H9 (cell line): ENCODE data around the gene SRGAP3. TPM values are rescaled to one million over a fixed set of nuclear protein-coding genes. Genes with fewer than 3 reads are reported as not detected.

Experiments
- DNase-seq: peaks from one replicate; pipeline ENCODE4 v3.0.0-alpha.2; 2017
- H2AFZ ChIP-seq: one replicate; pipeline ENCODE4 v1.6.1; 2013; ENCODE audit warnings: mild to moderate bottlenecking, low read length, control low read depth, moderate library complexity
- H2AK5ac ChIP-seq: 2 replicates; pipeline ENCODE4 v1.6.1; 2013; ENCODE audit warnings: low read length, control low read depth, mixed read lengths; ENCODE audit not compliant: insufficient read length
- H2BK120ac ChIP-seq: one replicate; pipeline ENCODE4 v1.6.1; 2013; ENCODE audit warnings: low read depth, mild to moderate bottlenecking, low read length, control low read depth, inconsistent platforms; ENCODE audit not compliant: poor library complexity, severe bottlenecking
- H2BK12ac ChIP-seq: 2 replicates; pipeline ENCODE4 v1.6.1; 2013; ENCODE audit warnings: low read length, control low read depth, mixed read lengths, low read depth; ENCODE audit not compliant: insufficient read length
- H2BK15ac ChIP-seq: 2 replicates; pipeline ENCODE4 v1.6.1; 2013; ENCODE audit warnings: low read depth, low read length, control low read depth
- H2BK20ac ChIP-seq: one replicate; pipeline ENCODE4 v1.6.1; 2013; ENCODE audit warnings: low read depth, mild to moderate bottlenecking, low read length, control low read depth, inconsistent platforms; ENCODE audit not compliant: poor library complexity, severe bottlenecking
- H2BK5ac ChIP-seq: 2 replicates; pipeline ENCODE4 v1.6.1; 2013; ENCODE audit warnings: low read length, control low read depth, mixed read lengths; ENCODE audit not compliant: insufficient read length
- H3K14ac ChIP-seq: 2 replicates; pipeline ENCODE4 v1.6.1; 2013; ENCODE audit warnings: low read length, control low read depth; ENCODE audit not compliant: insufficient read depth
- H3K18ac ChIP-seq: 2 replicates; pipeline ENCODE4 v1.6.1; 2013; ENCODE audit warnings: low read depth, mild to moderate bottlenecking, mixed read lengths, low read length, control low read depth; ENCODE audit not compliant: insufficient read length
- H3K23ac ChIP-seq: 2 replicates; pipeline ENCODE4 v1.6.1; 2013; ENCODE audit warnings: low read length, control low read depth, mixed read lengths, low read depth; ENCODE audit not compliant: insufficient read length
- H3K23me2 ChIP-seq: 2 replicates; pipeline ENCODE4 v1.6.1; 2013; ENCODE audit warnings: low read depth, mild to moderate bottlenecking, mixed read lengths, low read length, control low read depth; ENCODE audit not compliant: insufficient read length, poor library complexity, severe bottlenecking
- H3K27ac ChIP-seq: 2 replicates; pipeline ENCODE4 v1.5.1; 2013; ENCODE audit warnings: low read length, control low read depth, mixed read lengths, low read depth; ENCODE audit not compliant: insufficient read length
- H3K27me3 ChIP-seq: 2 replicates; pipeline ENCODE4 v1.6.1; 2013; ENCODE audit warnings: low read length, control low read depth, inconsistent platforms; ENCODE audit not compliant: insufficient read depth
- H3K4ac ChIP-seq: 2 replicates; pipeline ENCODE4 v1.6.1; 2013; ENCODE audit warnings: low read depth, mild to moderate bottlenecking, control low read depth, inconsistent platforms, low read length, moderate library complexity
- H3K4me1 ChIP-seq: 2 replicates; pipeline ENCODE4 v1.6.1; 2013; ENCODE audit warnings: low read length, control low read depth, inconsistent platforms; ENCODE audit not compliant: insufficient read depth
- H3K4me2 ChIP-seq: 2 replicates; pipeline ENCODE4 v1.6.1; 2013; ENCODE audit warnings: low read length, control low read depth, mixed read lengths; ENCODE audit not compliant: insufficient read length, insufficient read depth
- H3K56ac ChIP-seq: 2 replicates; pipeline ENCODE4 v1.6.1; 2013; ENCODE audit warnings: low read depth, mild to moderate bottlenecking, mixed read lengths, low read length, control low read depth; ENCODE audit not compliant: insufficient read length
- H3K79me1 ChIP-seq: 2 replicates; pipeline ENCODE4 v1.6.1; 2013; ENCODE audit warnings: low read depth, mild to moderate bottlenecking, moderate library complexity, low read length, control low read depth, inconsistent platforms; ENCODE audit not compliant: insufficient read depth, poor library complexity, severe bottlenecking
- H3K79me2 ChIP-seq: 2 replicates; pipeline ENCODE4 v1.6.1; 2013; ENCODE audit warnings: low read length, control low read depth, inconsistent platforms; ENCODE audit not compliant: insufficient read depth
- H3K9ac ChIP-seq: 2 replicates; pipeline ENCODE4 v1.6.1; 2013; ENCODE audit warnings: low read length, control low read depth, mixed read lengths; ENCODE audit not compliant: insufficient read length; ENCODE audit errors: extremely low read depth
- H3K9me3 ChIP-seq: one replicate; pipeline ENCODE4 v1.6.1; 2013; ENCODE audit warnings: low read depth, low read length, inconsistent platforms; ENCODE audit not compliant: control insufficient read depth
- H3T11ph ChIP-seq: one replicate; pipeline ENCODE4 v1.6.1; 2013; ENCODE audit warnings: mild to moderate bottlenecking, low read length, control low read depth, inconsistent platforms
- H4K20me1 ChIP-seq: one replicate; pipeline ENCODE4 v1.6.1; 2013; ENCODE audit not compliant: control insufficient read depth, insufficient read length, insufficient read depth
- H4K5ac ChIP-seq: 2 replicates; pipeline ENCODE4 v1.6.1; 2013; ENCODE audit warnings: low read depth, mild to moderate bottlenecking, mixed read lengths, low read length, control low read depth; ENCODE audit not compliant: insufficient read length
- H4K8ac ChIP-seq: replicated peaks from 2 replicates; pipeline ENCODE4 v1.6.1; 2013; ENCODE audit warnings: low read length, control low read depth, mixed read lengths, low read depth; ENCODE audit not compliant: insufficient read length
- H4K91ac ChIP-seq: 2 replicates; pipeline ENCODE4 v1.6.1; 2013; ENCODE audit warnings: low read depth, mild to moderate bottlenecking, moderate library complexity, mixed read lengths, low read length, control low read depth; ENCODE audit not compliant: insufficient read length
- H3K27ac Mint-ChIP-seq, 3 experiments: 2 replicates in 2 of 3; 3 replicates in 1 of 3; pipeline ENCODE4 v1.8.0; 2020 to 2021; ENCODE audit warnings: mixed read lengths in 3 of 3, mild to moderate bottlenecking in 1 of 3, moderate library complexity in 1 of 3
- H3K27me3 Mint-ChIP-seq: 2 replicates; pipeline ENCODE4 v1.8.0; 2021; ENCODE audit warnings: low read depth, mild to moderate bottlenecking, moderate library complexity, mixed read lengths
- H3K36me3 Mint-ChIP-seq, 3 experiments: 2 replicates in 2 of 3; 3 replicates in 1 of 3; pipeline ENCODE4 v1.8.0; 2020 to 2021; ENCODE audit warnings: low read depth in 3 of 3, mixed read lengths in 3 of 3; ENCODE audit not compliant: insufficient read depth in 1 of 3
- H3K4me1 Mint-ChIP-seq, 2 experiments: 2 replicates each; pipeline ENCODE4 v1.8.0; 2020; ENCODE audit warnings: mixed read lengths in 2 of 2
- H3K4me3 Mint-ChIP-seq, 2 experiments: 2 replicates in 1 of 2; 3 replicates in 1 of 2; pipeline ENCODE4 v1.8.0; 2020 to 2021; ENCODE audit warnings: mild to moderate bottlenecking in 2 of 2, mixed read lengths in 2 of 2, moderate library complexity in 1 of 2
- H3K9me3 Mint-ChIP-seq, 2 experiments: 2 replicates in 1 of 2; 3 replicates in 1 of 2; pipeline ENCODE4 v1.8.0; 2020; ENCODE audit warnings: mild to moderate bottlenecking in 2 of 2, mixed read lengths in 2 of 2, moderate library complexity in 1 of 2
- WGBS: extraction: QIAGEN DNeasy Blood & Tissue Kit; methylation state at CpG from one replicate; pipeline ENCODE4 v1.1.7; 2013; ENCODE audit warnings: missing lambda C conversion rate, low lambda C conversion rate, mixed read lengths; ENCODE audit not compliant: insufficient read length; ENCODE audit errors: extremely low coverage; 5-methylcytosine and 5-hydroxymethylcytosine counted together
- total RNA-seq: library from RNA; stranded (reverse); gene quantifications from 2 replicates; pipeline ENCODE4 v1.2.1, GENCODE V29; 2021
- TF ChIP-seq, protein P1 (sequence below): fragments of 200-600 bp; sonication (generic); conservative IDR thresholded peaks from 3 replicates; pipeline ENCODE4 v1.8.0; 2021; ENCODE audit warnings: antibody characterized with exemption, mild to moderate bottlenecking

The SRGAP3 gene
- total RNA-seq, 1 experiment from 2014 or later, result 3.4 TPM

DNA sequence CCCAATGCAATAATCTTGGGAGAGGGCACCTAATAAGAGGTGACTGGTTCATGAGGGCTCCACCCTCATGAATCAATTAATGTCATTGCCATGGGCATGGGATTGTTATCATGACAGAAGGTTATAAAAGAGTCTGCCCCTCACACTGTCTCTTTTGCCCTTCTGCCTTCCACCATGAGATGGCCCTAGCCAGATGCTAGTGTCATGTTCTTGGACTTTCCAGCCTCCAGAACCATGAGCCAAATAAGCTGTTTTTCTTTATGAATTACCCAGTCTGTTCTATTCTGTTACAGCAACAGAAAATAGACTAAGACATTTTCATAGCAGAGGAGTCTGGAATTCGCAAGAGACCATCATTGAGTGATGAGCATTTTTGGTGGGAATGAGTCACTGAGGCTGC lies 270.2 kb downstream of the SRGAP3 start:
- no peak overlapping the region for H3T11ph ChIP-seq
- no peak overlapping the region for H3K9ac ChIP-seq
- no peak for DNase-seq
- H2BK12ac ChIP-seq, result no peak overlapping the region
- no peak overlapping the region for H3K56ac ChIP-seq
- no peaks in the 10 kb centered on the region for H3K27me3 ChIP-seq
- H3K79me1 ChIP-seq, result no peaks in the 10 kb centered on the region
- Mint-ChIP-seq H3K36me3 (0 out of 7 replicates have a peak, but pooled peaks cover 0 to 1% (median 0%) of the 10 kb centered on the region in 3 experiments), H3K9me3 (peaks cover 0 to 5% of the 10 kb centered on the region in 2 experiments; a peak in 3 of 5 replicates), H3K4me1 (peaks cover 4 to 8% of the 10 kb centered on the region in 2 experiments; a peak in 3 of 4 replicates), H3K27ac (no peak overlapping the region), H3K4me3 (no peak overlapping the region), H3K27me3 (peaks cover 26% of the 10 kb centered on the region)
- TF ChIP-seq, protein P1, sequence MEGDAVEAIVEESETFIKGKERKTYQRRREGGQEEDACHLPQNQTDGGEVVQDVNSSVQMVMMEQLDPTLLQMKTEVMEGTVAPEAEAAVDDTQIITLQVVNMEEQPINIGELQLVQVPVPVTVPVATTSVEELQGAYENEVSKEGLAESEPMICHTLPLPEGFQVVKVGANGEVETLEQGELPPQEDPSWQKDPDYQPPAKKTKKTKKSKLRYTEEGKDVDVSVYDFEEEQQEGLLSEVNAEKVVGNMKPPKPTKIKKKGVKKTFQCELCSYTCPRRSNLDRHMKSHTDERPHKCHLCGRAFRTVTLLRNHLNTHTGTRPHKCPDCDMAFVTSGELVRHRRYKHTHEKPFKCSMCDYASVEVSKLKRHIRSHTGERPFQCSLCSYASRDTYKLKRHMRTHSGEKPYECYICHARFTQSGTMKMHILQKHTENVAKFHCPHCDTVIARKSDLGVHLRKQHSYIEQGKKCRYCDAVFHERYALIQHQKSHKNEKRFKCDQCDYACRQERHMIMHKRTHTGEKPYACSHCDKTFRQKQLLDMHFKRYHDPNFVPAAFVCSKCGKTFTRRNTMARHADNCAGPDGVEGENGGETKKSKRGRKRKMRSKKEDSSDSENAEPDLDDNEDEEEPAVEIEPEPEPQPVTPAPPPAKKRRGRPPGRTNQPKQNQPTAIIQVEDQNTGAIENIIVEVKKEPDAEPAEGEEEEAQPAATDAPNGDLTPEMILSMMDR, result no peak
- H3K23ac ChIP-seq, result no peak overlapping the region
- H2BK20ac ChIP-seq, result no peak overlapping the region
- no peak overlapping the region for H3K14ac ChIP-seq
- no peak overlapping the region for H3K4ac ChIP-seq
- no peak overlapping the region for H2BK120ac ChIP-seq
- H3K18ac ChIP-seq, result no peak overlapping the region
- no peak overlapping the region for H2AFZ ChIP-seq
- no peaks in the 10 kb centered on the region for H3K9me3 ChIP-seq
- WGBS, result no CpG with 5 or more reads among the region's 1 CpG
- no peak overlapping the region for H2BK15ac ChIP-seq
- H3K23me2 ChIP-seq, result no peaks in the 10 kb centered on the region
- no peak overlapping the region for H2AK5ac ChIP-seq
- H4K8ac ChIP-seq, result no peak overlapping the region
- no peak overlapping the region for H4K91ac ChIP-seq
- H4K20me1 ChIP-seq, result no peaks in the 10 kb centered on the region
- no peak overlapping the region for H2BK5ac ChIP-seq
- no peaks in the 10 kb centered on the region; the same call in 1 of the 2 replicates for H3K4me1 ChIP-seq
- H4K5ac ChIP-seq, result no peak overlapping the region
- no peak overlapping the region for H3K4me2 ChIP-seq
- no peak overlapping the region for H3K27ac ChIP-seq
- no peaks in the 10 kb centered on the region for H3K79me2 ChIP-seq
